GM12878 (cell line): ENCODE data around the gene NFASC. TPM values are rescaled to one million over a fixed set of nuclear protein-coding genes. Genes with fewer than 3 reads are reported as not detected.

Source experiments
- ATAC-seq: fragments of 200-7000 bp; cut with Tn5 transposase; 3 replicates; pipeline ENCODE4 v1.9.1; 2020; ENCODE audit warnings: mild to moderate bottlenecking, moderate library complexity
- BruUV-seq: library from RNA; stranded (reverse); fragments of 400-500 nt; replicated peaks from 2 replicates; lab custom pipeline; 2021; lab: Mats Ljungman, UMichigan
- CTCF ChIA-PET: fragments of 300-600 bp; sonication (Branson Sonifier 250); formaldehyde crosslinking; extraction: SDS; loops from one replicate; lab custom pipeline; 2021; ENCODE audit warnings: inconsistent platforms; lab: Yijun Ruan, JAX
- POLR2A ChIA-PET: fragments of 350-600 bp; formaldehyde crosslinking; extraction: SDS; loops from one replicate; lab custom pipeline; 2021; ENCODE audit warnings: inconsistent platforms; lab: Charles Lee
- RAD21 ChIA-PET: fragments of 300-600 bp; sonication (Branson Sonifier 250); formaldehyde crosslinking; loops from one replicate; lab custom pipeline; 2023; ENCODE audit warnings: antibody characterized with exemption; ENCODE audit not compliant: unreplicated experiment; lab: Charles Lee
- SMC1A ChIA-PET: fragments of 300-600 bp; sonication (Branson Sonifier 250); formaldehyde crosslinking; loops from one replicate; lab custom pipeline; 2023; ENCODE audit not compliant: unreplicated experiment, uncharacterized antibody; lab: Charles Lee
- DNase-seq: peaks from one replicate; pipeline ENCODE4 v3.0.0-alpha.2; 2011; ENCODE audit warnings: low read depth, low spot score
- FAIRE-seq: peaks from 3 replicates; lab custom pipeline; 2011; peaks lifted over from hg19 to GRCh38; lab: Jason Lieb, UNC
- H2AFZ ChIP-seq: 2 replicates; pipeline ENCODE4 v1.6.0; 2011; ENCODE audit warnings: low read depth, low read length, control low read depth; ENCODE audit not compliant: control insufficient read depth
- H3K27ac ChIP-seq: 2 replicates; pipeline ENCODE4 v1.5.1; 2011; ENCODE audit warnings: control low read depth; ENCODE audit not compliant: control insufficient read depth, insufficient read depth
- H3K27me3 ChIP-seq, 2 experiments: replicated peaks in 1 of 2; 2 replicates each; pipeline versions ENCODE4 v1.6.0 to v1.6.1; 2011; ENCODE audit warnings: low read length in 1 of 2; ENCODE audit not compliant: control insufficient read depth in 2 of 2, insufficient read depth in 2 of 2
- H3K36me3 ChIP-seq, 2 experiments: 2 replicates each; pipeline ENCODE4 v1.5.1; 2011; ENCODE audit warnings: low read length in 1 of 2; ENCODE audit not compliant: control insufficient read depth in 2 of 2, insufficient read depth in 2 of 2
- H3K4me1 ChIP-seq: 2 replicates; pipeline ENCODE4 v1.6.1; 2011; ENCODE audit warnings: mild to moderate bottlenecking, low read length, moderate library complexity, mixed read lengths; ENCODE audit not compliant: control insufficient read depth, insufficient read depth
- H3K4me2 ChIP-seq: 2 replicates; pipeline ENCODE4 v1.6.0; 2011; ENCODE audit warnings: control low read depth; ENCODE audit not compliant: control insufficient read depth, insufficient read depth
- H3K4me3 ChIP-seq: fragments of 200-600 bp; sonication (generic); 2 replicates; pipeline ENCODE4 v1.5.1; 2016
- H3K79me2 ChIP-seq: 2 replicates; pipeline ENCODE4 v1.6.0; 2011; ENCODE audit warnings: low read length; ENCODE audit not compliant: control insufficient read depth, insufficient read depth
- H3K9ac ChIP-seq: 2 replicates; pipeline ENCODE4 v1.8.0; 2011; ENCODE audit warnings: low read length, control low read depth, mixed read lengths; ENCODE audit not compliant: control insufficient read depth, insufficient read depth
- H3K9me3 ChIP-seq: replicated peaks from 3 replicates; pipeline ENCODE4 v1.5.1; 2011; ENCODE audit warnings: mild to moderate bottlenecking, low read length; ENCODE audit not compliant: control insufficient read depth, insufficient read depth
- H4K20me1 ChIP-seq: 2 replicates; pipeline ENCODE4 v1.6.0; 2011; ENCODE audit not compliant: control insufficient read depth, insufficient read depth
- CREM ChIP-seq: IDR thresholded peaks from 2 replicates; pipeline ENCODE4 v1.6.1; 2014; ENCODE audit warnings: antibody characterized with exemption, low read depth
- EED ChIP-seq: sonication (generic); IDR thresholded peaks from 2 replicates; pipeline ENCODE4 v1.6.1; 2016; ENCODE audit warnings: antibody characterized with exemption, low read depth
- ESRRA ChIP-seq: IDR thresholded peaks from 2 replicates; pipeline ENCODE4 v1.6.1; 2012; ENCODE audit warnings: mild to moderate bottlenecking, low read length, improper control_type of control experiment
- GABPA ChIP-seq: IDR thresholded peaks from 2 replicates; pipeline ENCODE4 v1.6.1; 2014; ENCODE audit warnings: antibody characterized with exemption, low read depth, mild to moderate bottlenecking, inconsistent platforms
- HCFC1 ChIP-seq: fragments of 150-350 bp; IDR thresholded peaks from 2 replicates; pipeline ENCODE4 v1.6.1; 2014; ENCODE audit warnings: low read length
- HDAC2 ChIP-seq: fragments of 200-600 bp; sonication (generic); IDR thresholded peaks from 2 replicates; pipeline ENCODE4 v1.6.1; 2017
- NBN ChIP-seq: fragments of 450-650 bp; IDR thresholded peaks from 2 replicates; pipeline ENCODE4 v1.6.1; 2016
- NRF1 ChIP-seq: conservative IDR thresholded peaks from 2 replicates; pipeline ENCODE4 v1.6.1; 2011; ENCODE audit warnings: mild to moderate bottlenecking, low read depth, low read length, improper control_type of control experiment
- PAX5 ChIP-seq: IDR thresholded peaks from 2 replicates; pipeline ENCODE4 v1.6.1; 2011; ENCODE audit warnings: low read depth, low read length, borderline replicate concordance
- SREBF1 ChIP-seq: IDR thresholded peaks from 2 replicates; pipeline ENCODE4 v1.6.1; 2012; ENCODE audit warnings: mild to moderate bottlenecking, low read length
- SREBF2 ChIP-seq: IDR thresholded peaks from 2 replicates; pipeline ENCODE4 v1.6.1; 2012; ENCODE audit warnings: mild to moderate bottlenecking, low read length
- SUZ12 ChIP-seq: fragments of 200-600 bp; sonication (generic); IDR thresholded peaks from one replicate; pipeline ENCODE4 v1.6.1; 2018; ENCODE audit warnings: antibody characterized with exemption, mild to moderate bottlenecking; ENCODE audit not compliant: unreplicated experiment
- TCF12 ChIP-seq: IDR thresholded peaks from 2 replicates; pipeline ENCODE4 v1.6.1; 2011; ENCODE audit warnings: low read depth, mild to moderate bottlenecking, low read length
- WGBS: methylation state at CpG from one replicate; pipeline ENCODE4 v1.1.6; 2016; ENCODE audit warnings: low lambda C conversion rate; ENCODE audit not compliant: insufficient replicate concordance, insufficient coverage; ENCODE audit errors: missing lambda C conversion rate; 5-methylcytosine and 5-hydroxymethylcytosine counted together
- in situ Hi-C: fragments of 300-500 bp; cut with MboI; formaldehyde crosslinking; loops from 9 replicates; pipeline ENCODE4 v1.14.3; 2018; ENCODE audit warnings: mixed read lengths
- intact Hi-C: fragments of 100-400 bp; cut with micrococcal nuclease; formaldehyde crosslinking; loops from one replicate; pipeline ENCODE4 v1.14.2; 2022; ENCODE audit not compliant: unreplicated experiment
- polyA plus RNA-seq, 11 experiments: library from polyadenylated mRNA; depleted of rRNA in 4 of 11; unstranded in 6 of 11; stranded (reverse) in 5 of 11; fragments of >200 nt; fragmentation: Nextera tagmentation in 4 of 11; fragmentation: Illumina TruSeq in 1 of 11; extraction: Ambion mirVana in 4 of 11; extraction: Trizol in 1 of 11; gene quantifications; 1 replicate in 1 of 11; 2 replicates in 10 of 11; pipeline versions ENCODE4 v1.2.1 to v1.2.3, GENCODE V29; 2011 to 2016; ENCODE audit warnings: inconsistent platforms in 2 of 11, missing spikeins in 2 of 11, low read depth in 1 of 11
- total RNA-seq, 4 experiments: library from RNA; depleted of rRNA in 3 of 4; stranded (reverse); fragments of >200 nt in 3 of 4; fragmentation: Illumina TruSeq in 1 of 4; extraction: Trizol in 1 of 4; gene quantifications; 2 replicates each; pipeline versions ENCODE4 v1.2.1 to v1.2.3, GENCODE V29; 2013 to 2021
- TF ChIP-seq, protein P1 (sequence below): fragments of 450-650 bp; IDR thresholded peaks from 2 replicates; pipeline ENCODE4 v1.6.1; 2017; ENCODE audit warnings: low read depth, mild to moderate bottlenecking, moderate library complexity
- TF ChIP-seq, protein P2 (sequence below): IDR thresholded peaks from 2 replicates; pipeline ENCODE4 v1.6.1; 2012; ENCODE audit warnings: low read depth, low read length, improper control_type of control experiment
- TF ChIP-seq, protein P3 (sequence below): IDR thresholded peaks from 2 replicates; pipeline ENCODE4 v1.6.1; 2011; ENCODE audit warnings: low read depth, low read length, improper control_type of control experiment, borderline replicate concordance

Gene NFASC
- total and polyA plus RNA-seq, 10 of the 15 experiments (the other 5 are each of a cell fraction or from before 2014, with no cell fraction given) = 0.04 to 0.31 (median 0.12) TPM; not detected in 4

DNA sequence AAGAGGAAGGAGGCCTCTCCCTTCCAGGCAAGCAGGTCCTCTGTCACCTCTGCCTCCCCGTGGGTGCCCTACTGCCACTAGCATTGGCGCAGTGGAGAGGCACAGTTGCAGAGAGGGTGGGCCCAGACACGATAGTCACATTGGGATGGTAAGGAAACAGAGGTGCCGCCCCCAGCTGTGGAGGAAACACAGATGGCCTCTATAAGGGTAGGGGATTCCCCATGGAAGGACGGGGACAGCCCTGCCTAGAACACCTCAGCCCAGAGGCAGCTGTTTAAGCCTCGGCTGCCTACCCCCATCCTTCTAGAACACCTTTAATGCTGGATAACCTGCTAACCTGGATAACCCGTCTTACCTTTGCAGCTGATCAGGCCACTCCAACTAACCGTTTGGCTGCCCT, 106.7 kb downstream of the NFASC start:
- POLR2A ChIA-PET = interaction anchor here (0.6 kb wide), 1 partner anchor 1382 kb away, joined by 6 read pairs; no protein-coding TSS in a partner anchor
- in situ Hi-C loops = loop anchor here (5.0 kb wide), 3 partner anchors 85 to 280 kb away; no protein-coding TSS in a partner anchor

DNA sequence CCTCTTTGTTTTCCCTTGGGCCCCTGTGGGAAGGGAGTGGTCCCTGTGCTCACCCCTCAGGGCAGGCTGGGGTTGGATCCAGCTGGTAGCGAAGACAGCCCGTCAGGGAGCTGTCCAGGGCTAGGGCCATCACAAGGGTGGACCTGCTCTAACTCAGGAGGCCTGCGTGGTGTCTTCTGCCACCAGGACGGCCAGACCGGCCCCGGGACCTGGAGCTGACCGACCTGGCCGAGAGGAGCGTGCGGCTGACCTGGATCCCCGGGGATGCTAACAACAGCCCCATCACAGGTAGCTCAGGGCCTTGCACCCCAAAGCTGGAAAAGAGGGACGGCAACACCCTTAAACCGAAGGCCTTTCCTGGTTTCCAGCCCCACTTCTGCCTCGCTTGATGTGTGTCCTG, 108.1 kb downstream of the NFASC start:
- no peaks in the 10 kb centered on the region for H4K20me1 ChIP-seq
- TF ChIP-seq, protein P1, sequence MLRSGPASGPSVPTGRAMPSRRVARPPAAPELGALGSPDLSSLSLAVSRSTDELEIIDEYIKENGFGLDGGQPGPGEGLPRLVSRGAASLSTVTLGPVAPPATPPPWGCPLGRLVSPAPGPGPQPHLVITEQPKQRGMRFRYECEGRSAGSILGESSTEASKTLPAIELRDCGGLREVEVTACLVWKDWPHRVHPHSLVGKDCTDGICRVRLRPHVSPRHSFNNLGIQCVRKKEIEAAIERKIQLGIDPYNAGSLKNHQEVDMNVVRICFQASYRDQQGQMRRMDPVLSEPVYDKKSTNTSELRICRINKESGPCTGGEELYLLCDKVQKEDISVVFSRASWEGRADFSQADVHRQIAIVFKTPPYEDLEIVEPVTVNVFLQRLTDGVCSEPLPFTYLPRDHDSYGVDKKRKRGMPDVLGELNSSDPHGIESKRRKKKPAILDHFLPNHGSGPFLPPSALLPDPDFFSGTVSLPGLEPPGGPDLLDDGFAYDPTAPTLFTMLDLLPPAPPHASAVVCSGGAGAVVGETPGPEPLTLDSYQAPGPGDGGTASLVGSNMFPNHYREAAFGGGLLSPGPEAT = no peak
- TF ChIP-seq, protein P2, sequence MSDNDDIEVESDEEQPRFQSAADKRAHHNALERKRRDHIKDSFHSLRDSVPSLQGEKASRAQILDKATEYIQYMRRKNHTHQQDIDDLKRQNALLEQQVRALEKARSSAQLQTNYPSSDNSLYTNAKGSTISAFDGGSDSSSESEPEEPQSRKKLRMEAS = no peak
- TF ChIP-seq SUZ12 (no peak), NRF1 (no peak), HDAC2 (no peak), SREBF2 (no peak), CREM (no peak), ESRRA (no peak), SREBF1 (no peak), EED (no peak), GABPA (no peak), HCFC1 (no peak), NBN (no peak), PAX5 (no peak)
- TF ChIP-seq, all 136 proteins: peak for 0
- ChIA-PET CTCF (interaction anchor here (1.4 to 5.9 kb wide), 5 partner anchors 11 to 276 kb away, joined by 3 to 42 read pairs (median 12); no protein-coding TSS in a partner anchor), RAD21 (interaction anchor here (2.1 kb wide), 1 partner anchor 83 kb away, joined by 8 read pairs; no protein-coding TSS in a partner anchor), POLR2A (interaction anchor here (0.6 kb wide), 1 partner anchor 285 kb away, joined by 3 read pairs; no protein-coding TSS in a partner anchor), SMC1A (interaction anchor here (1.0 kb wide), 2 partner anchors 163 to 250 kb away, joined by 3 to 4 read pairs; no protein-coding TSS in a partner anchor)
- in situ Hi-C loops = loop anchor here (5.0 kb wide), 3 partner anchors 84 to 279 kb away; no protein-coding TSS in a partner anchor
- FAIRE-seq (no peak), DNase-seq (no peak), ATAC-seq (no peak)
- Histone ChIP-seq H3K36me3 (no peaks in the 10 kb centered on the region), H3K4me2 (no peak overlapping the region), H2AFZ (no peak overlapping the region), H3K79me2 (no peaks in the 10 kb centered on the region), H3K4me1 (peaks cover 6% of the 10 kb centered on the region), H3K9me3 (no peaks in the 10 kb centered on the region), H3K27ac (no peak overlapping the region), H3K27me3 (no peaks in the 10 kb centered on the region; a peak in 3 of 4 replicates), H3K9ac (no peak overlapping the region), H3K4me3 (no peak overlapping the region)
- no TSS peak for BruUV-seq
- intact Hi-C loops = loop anchor here (10.0 kb wide), 1 partner anchor 356 kb away; no protein-coding TSS in a partner anchor
- WGBS = 47% methylated on average over 14 of the region's 14 CpGs

More for the DNA sequence above, 106.7 kb downstream of the NFASC start:
- Histone ChIP-seq H3K4me2 (no peak overlapping the region), H3K9me3 (no peaks in the 10 kb centered on the region), H3K36me3 (no peaks in the 10 kb centered on the region), H3K4me1 (peaks cover 6% of the 10 kb centered on the region), H2AFZ (no peak overlapping the region), H3K27me3 (no peaks in the 10 kb centered on the region; a peak in 3 of 4 replicates), H3K79me2 (no peaks in the 10 kb centered on the region), H4K20me1 (no peaks in the 10 kb centered on the region), H3K4me3 (no peak overlapping the region), H3K9ac (no peak overlapping the region), H3K27ac (no peak overlapping the region)
- 5% methylated on average over 8 of the region's 8 CpGs for WGBS
- SMC1A ChIA-PET = interaction anchor here (0.6 to 3.0 kb wide), 6 partner anchors 15 to 320 kb away, joined by 3 to 35 read pairs (median 4); no protein-coding TSS in a partner anchor
- intact Hi-C loops = loop anchor here (10.0 kb wide), 1 partner anchor 357 kb away; no protein-coding TSS in a partner anchor
- no TSS peak for BruUV-seq
- ATAC-seq (peak; percentile 79), DNase-seq (no peak), FAIRE-seq (no peak)
- CTCF ChIA-PET = interaction anchor here (0.6 to 6.9 kb wide), 16 partner anchors 12 to 280 kb away, joined by 3 to 119 read pairs (median 6); no protein-coding TSS in a partner anchor
- RAD21 ChIA-PET = interaction anchor here (0.8 to 3.4 kb wide), 7 partner anchors 12 to 278 kb away, joined by 3 to 47 read pairs (median 4); no protein-coding TSS in a partner anchor
- TF ChIP-seq, protein P3, sequence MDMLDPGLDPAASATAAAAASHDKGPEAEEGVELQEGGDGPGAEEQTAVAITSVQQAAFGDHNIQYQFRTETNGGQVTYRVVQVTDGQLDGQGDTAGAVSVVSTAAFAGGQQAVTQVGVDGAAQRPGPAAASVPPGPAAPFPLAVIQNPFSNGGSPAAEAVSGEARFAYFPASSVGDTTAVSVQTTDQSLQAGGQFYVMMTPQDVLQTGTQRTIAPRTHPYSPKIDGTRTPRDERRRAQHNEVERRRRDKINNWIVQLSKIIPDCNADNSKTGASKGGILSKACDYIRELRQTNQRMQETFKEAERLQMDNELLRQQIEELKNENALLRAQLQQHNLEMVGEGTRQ = no peak
- 0 out of 2 replicates have a peak, but pooled peaks have one; percentile 55 for TF ChIP-seq TCF12
